Testis (tissue), 2 donors: ENCODE data around the gene NPB.

Experiments used
- POLR2A ChIP-seq: fragments of 450-650 bp; IDR thresholded peaks from one replicate; pipeline ENCODE4 v1.6.1; 2017; ENCODE audit warnings: antibody characterized with exemption, mild to moderate bottlenecking, moderate library complexity
- TF ChIP-seq, protein P1 (sequence below), 3 experiments: fragments of 450-650 bp in 2 of 3; fragments of 200-600 bp in 1 of 3; sonication (generic) in 1 of 3; IDR thresholded peaks; one replicate each; pipeline ENCODE4 v1.5.1; 2016 to 2019; ENCODE audit warnings: antibody characterized with exemption in 3 of 3, mild to moderate bottlenecking in 2 of 3, moderate library complexity in 1 of 3

DNA sequence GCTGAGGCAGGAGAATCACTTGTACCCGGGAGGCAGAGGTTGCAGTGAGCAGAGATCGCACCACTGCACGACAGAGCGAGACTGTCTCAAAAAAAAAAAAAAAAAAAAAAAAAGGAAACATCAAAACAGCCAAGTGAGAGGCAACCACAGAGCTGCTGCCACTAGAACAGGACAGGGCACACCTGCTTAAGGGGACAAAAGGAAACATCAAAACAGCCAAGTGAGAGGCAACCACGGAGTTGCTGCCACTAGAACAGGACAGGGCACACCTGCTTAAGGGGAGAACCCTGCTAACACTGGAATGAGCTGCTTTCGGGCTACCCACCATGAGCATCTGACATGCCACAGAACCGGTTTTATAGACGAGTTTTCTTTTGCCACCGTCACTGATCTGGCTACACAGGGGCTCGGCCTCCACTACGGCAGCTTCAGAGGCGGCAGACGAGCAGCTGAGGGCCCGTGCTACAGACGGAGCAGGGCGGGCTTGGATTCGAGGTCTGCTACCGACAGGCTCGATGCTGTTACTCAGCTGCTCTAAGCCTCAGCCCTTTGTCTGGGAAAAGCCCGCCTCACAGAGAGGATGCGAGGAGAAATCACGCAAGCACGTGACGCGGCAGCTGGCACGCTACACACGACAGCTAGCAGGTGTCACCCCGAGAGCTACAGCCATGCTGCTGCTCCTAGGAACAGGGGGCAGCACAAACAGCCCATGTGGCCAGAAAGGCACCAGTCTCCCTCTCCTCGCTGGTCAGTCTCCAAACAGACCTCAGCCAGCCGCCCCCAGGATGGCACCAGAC, 43.7 kb upstream of the NPB start:
- TF ChIP-seq, protein P1, sequence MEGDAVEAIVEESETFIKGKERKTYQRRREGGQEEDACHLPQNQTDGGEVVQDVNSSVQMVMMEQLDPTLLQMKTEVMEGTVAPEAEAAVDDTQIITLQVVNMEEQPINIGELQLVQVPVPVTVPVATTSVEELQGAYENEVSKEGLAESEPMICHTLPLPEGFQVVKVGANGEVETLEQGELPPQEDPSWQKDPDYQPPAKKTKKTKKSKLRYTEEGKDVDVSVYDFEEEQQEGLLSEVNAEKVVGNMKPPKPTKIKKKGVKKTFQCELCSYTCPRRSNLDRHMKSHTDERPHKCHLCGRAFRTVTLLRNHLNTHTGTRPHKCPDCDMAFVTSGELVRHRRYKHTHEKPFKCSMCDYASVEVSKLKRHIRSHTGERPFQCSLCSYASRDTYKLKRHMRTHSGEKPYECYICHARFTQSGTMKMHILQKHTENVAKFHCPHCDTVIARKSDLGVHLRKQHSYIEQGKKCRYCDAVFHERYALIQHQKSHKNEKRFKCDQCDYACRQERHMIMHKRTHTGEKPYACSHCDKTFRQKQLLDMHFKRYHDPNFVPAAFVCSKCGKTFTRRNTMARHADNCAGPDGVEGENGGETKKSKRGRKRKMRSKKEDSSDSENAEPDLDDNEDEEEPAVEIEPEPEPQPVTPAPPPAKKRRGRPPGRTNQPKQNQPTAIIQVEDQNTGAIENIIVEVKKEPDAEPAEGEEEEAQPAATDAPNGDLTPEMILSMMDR (IDR thresholded peaks at IDR 0.05): no peak
- no peak for TF ChIP-seq POLR2A
